ENCODE data around the gene C21orf58. TPM values are rescaled to one million over a fixed set of nuclear protein-coding genes. Genes with fewer than 3 reads are reported as not detected.

The C21orf58 gene
- total RNA-seq, 2 experiments from 2014 or later, result 27.4 to 33.0 TPM

DNA sequence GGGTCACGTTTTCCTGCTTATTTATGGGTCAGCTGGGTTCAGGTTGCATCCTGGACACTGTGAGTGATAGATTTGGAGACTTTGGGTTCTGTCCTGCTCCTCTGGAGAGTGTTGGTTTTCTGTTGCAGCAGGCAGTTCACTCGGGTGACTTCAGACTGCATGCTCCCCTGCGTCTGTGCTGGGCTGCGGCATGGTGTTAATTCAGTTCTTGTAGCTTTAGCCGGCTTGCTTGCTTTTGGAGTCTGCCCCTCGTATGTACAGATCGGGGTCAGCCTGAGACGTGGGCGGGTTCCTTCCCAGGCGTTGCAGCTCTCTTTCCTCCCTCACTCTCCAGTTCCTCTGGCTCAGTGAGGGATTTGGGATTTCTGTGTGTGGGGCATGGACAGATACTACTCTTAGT, 38.3 kb upstream of the C21orf58 start:
- DNase-seq (no peak), ATAC-seq (no peak)
- CTCF ChIA-PET, result no interaction called here
- H3K36me3 Mint-ChIP-seq (ENCODE audit: low read depth), result peaks cover 48% of the 10 kb centered on the region
- intact Hi-C loops (cut with DNase I, micrococcal nuclease), result no loop called here
- POLR2A ChIA-PET, result no interaction called here
- no peaks in the 10 kb centered on the region for H3K9me3 Mint-ChIP-seq (ENCODE audit: low read depth)
- no peaks in the 10 kb centered on the region for H3K27me3 Mint-ChIP-seq
- H3K27ac Mint-ChIP-seq, result no peak overlapping the region
- no peak overlapping the region for H3K4me3 Mint-ChIP-seq
- H3K4me1 Mint-ChIP-seq, result peaks cover 4% of the 10 kb centered on the region

DNA sequence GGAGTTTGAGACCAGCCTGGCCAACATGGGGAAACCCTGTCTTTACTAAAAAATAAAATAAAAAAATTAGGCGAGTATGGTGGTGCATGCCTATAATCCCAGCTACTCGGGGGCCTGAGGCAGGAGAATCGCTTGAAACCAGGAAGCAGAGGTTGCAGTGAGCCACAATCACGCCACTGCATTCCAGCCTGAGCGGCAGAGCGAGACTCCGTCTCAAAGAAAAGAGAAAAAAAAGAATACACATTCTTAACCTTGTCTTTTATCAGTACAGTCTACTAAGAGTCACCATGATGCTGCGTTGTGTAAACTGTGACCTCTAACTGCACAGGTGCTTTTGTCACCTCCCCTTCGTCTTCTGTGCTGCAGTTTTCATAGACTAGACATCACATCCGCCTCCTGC, 37.5 kb upstream of the C21orf58 start:
- Mint-ChIP-seq H3K27ac (no peak overlapping the region), H3K9me3 (ENCODE audit: low read depth) (no peaks in the 10 kb centered on the region), H3K36me3 (ENCODE audit: low read depth) (peaks cover 41% of the 10 kb centered on the region), H3K27me3 (no peaks in the 10 kb centered on the region), H3K4me1 (peaks cover 4% of the 10 kb centered on the region), H3K4me3 (no peak overlapping the region)
- ChIA-PET CTCF (no interaction called here), POLR2A (no interaction called here)
- ATAC-seq (no peak), DNase-seq (no peak)
- intact Hi-C loops (cut with DNase I, micrococcal nuclease), result no loop called here

DNA sequence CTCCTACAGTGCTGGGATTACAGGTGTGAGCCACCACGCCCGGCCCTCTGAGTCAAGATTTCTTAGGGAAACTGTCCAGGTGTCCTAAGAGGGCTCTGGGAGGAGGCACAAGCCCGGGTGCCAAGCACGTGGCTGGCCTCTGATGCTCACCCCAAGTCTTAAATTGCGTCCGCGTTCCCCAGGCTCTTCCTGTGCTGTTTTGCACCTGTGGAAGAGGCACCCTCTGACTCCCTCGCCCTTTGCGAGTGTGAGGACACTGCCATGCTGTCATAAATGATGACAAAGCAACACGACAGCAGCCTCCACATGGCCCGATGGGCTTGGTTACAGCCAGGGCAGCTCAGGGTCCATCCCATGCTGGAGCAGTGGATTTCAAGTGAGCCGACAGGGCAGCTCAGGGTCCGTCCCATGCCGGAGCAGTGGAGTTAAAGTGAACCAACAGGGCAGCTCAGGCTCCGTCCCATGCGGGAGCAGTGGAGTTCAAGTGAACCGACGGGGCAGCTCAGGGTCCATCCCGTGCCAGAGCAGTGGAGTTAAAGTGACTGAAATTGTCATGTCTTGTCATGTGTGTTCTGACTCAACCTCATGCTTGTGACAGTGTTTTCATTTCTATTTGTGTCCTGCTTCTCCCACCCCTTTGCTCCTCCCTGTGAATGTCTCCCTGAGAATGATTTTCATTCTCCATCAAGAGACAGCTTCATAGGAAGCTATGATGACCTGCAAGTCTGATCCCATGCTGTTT, 34.2 kb upstream of the C21orf58 start:
- H3K4me1 Mint-ChIP-seq, result peaks cover 4% of the 10 kb centered on the region
- POLR2A ChIA-PET, result no interaction called here
- H3K27ac Mint-ChIP-seq, result no peak overlapping the region
- H3K36me3 Mint-ChIP-seq (ENCODE audit: low read depth), result peaks cover 46% of the 10 kb centered on the region
- intact Hi-C loops (cut with DNase I, micrococcal nuclease), result no loop called here
- H3K27me3 Mint-ChIP-seq, result no peaks in the 10 kb centered on the region
- DNase-seq, result no peak
- no peak for ATAC-seq
- no peak overlapping the region for H3K4me3 Mint-ChIP-seq
- CTCF ChIA-PET, result no interaction called here
- no peaks in the 10 kb centered on the region for H3K9me3 Mint-ChIP-seq (ENCODE audit: low read depth)

DNA sequence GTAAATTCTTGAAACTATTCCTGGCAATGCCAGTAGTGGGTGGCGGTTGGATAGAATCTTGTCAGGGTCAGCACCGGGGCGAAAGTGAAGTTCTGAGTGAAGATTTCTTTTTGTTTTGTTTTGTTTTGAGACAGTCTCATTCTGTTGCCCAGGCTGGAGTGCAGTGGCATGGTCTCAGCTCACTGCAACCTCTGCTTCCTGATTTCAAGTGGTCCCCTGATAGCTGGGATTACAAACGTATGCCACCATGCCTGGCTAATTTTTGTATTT, 33.6 kb upstream of the C21orf58 start:
- CTCF ChIA-PET, result interaction anchor here (0.7 kb wide), 1 partner anchor 40 kb away, joined by 3 read pairs; no protein-coding TSS in a partner anchor
- Mint-ChIP-seq H3K27me3 (no peaks in the 10 kb centered on the region), H3K9me3 (ENCODE audit: low read depth) (no peaks in the 10 kb centered on the region), H3K36me3 (ENCODE audit: low read depth) (peaks cover 46% of the 10 kb centered on the region), H3K4me3 (no peak overlapping the region), H3K27ac (no peak overlapping the region), H3K4me1 (peaks cover 4% of the 10 kb centered on the region)
- no peak for DNase-seq
- no peak for ATAC-seq
- intact Hi-C loops (cut with DNase I, micrococcal nuclease), result no loop called here
- POLR2A ChIA-PET, result no interaction called here

DNA sequence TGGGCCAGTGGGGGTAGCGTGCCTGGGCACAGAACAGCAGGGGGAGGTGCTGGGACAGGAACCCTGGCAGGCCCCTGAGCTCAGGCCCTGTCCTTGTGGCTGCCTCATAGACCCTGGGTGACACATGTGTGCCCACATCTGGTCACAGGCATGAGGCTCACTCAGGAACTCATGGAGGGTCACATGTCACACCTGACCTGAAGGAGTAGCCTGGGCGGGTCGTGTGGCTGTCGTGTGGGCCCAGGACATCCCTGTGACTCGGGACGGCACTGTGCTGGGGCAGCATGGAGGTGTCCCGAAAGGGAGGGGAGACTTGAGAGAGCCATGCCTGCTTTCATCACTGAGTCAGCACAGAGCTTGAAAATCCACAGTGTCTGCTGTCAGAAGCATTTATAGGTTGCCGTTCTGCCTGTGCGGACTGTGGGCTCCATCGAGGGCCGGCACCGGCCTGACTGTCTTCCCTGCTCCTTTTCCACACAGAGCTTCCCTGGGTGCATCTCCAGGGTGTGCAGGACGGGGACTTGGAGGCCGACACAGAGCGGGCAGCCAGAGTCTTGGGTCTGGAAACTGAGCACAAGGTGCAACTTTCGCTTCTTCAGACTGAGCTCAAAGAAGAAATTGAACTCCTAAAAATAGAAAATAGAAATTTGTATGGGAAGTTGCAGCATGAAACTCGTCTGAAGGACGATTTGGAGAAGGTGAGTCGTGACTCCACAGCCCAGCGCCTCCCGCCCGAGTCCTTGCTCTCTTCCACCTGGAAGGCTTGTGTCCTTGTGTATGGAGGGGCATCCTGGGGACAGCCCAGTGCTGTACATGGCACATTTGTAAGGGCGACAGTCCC, 33.0 kb upstream of the C21orf58 start:
- H3K4me3 Mint-ChIP-seq, result no peak overlapping the region
- H3K36me3 Mint-ChIP-seq (ENCODE audit: low read depth), result peaks cover 42% of the 10 kb centered on the region
- H3K9me3 Mint-ChIP-seq (ENCODE audit: low read depth), result no peaks in the 10 kb centered on the region
- DNase-seq (no peak), ATAC-seq (no peak)
- intact Hi-C loops (cut with DNase I, micrococcal nuclease), result no loop called here
- no peaks in the 10 kb centered on the region for H3K4me1 Mint-ChIP-seq
- POLR2A ChIA-PET, result no interaction called here
- H3K27me3 Mint-ChIP-seq, result no peaks in the 10 kb centered on the region
- no peak overlapping the region for H3K27ac Mint-ChIP-seq
- CTCF ChIA-PET, result interaction anchor here (0.7 kb wide), 1 partner anchor 39 kb away, joined by 3 read pairs; no protein-coding TSS in a partner anchor

DNA sequence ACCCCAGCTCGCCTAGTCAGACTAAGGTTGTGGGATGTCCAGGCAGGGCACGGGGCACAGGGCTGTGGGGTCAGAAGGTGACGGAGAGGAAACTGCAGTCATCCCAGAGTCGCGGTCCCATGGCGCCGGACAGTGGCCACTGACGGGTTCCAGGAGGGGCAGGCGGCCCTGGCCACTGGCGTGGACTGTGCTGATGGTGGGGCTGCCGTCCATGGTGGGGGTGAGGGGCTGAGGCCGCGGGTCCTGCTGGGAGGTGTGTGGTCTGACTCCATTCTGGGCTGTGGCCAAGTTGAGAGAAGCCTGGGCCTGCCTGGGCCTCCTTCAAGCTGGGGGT, 32.3 kb upstream of the C21orf58 start:
- intact Hi-C loops (cut with DNase I, micrococcal nuclease), result no loop called here
- Mint-ChIP-seq H3K4me1 (no peaks in the 10 kb centered on the region), H3K27me3 (no peaks in the 10 kb centered on the region), H3K9me3 (ENCODE audit: low read depth) (no peaks in the 10 kb centered on the region), H3K36me3 (ENCODE audit: low read depth) (peaks cover 41% of the 10 kb centered on the region), H3K27ac (no peak overlapping the region), H3K4me3 (no peak overlapping the region)
- CTCF ChIA-PET, result no interaction called here
- no peak for ATAC-seq
- DNase-seq, result no peak
- POLR2A ChIA-PET, result no interaction called here

DNA sequence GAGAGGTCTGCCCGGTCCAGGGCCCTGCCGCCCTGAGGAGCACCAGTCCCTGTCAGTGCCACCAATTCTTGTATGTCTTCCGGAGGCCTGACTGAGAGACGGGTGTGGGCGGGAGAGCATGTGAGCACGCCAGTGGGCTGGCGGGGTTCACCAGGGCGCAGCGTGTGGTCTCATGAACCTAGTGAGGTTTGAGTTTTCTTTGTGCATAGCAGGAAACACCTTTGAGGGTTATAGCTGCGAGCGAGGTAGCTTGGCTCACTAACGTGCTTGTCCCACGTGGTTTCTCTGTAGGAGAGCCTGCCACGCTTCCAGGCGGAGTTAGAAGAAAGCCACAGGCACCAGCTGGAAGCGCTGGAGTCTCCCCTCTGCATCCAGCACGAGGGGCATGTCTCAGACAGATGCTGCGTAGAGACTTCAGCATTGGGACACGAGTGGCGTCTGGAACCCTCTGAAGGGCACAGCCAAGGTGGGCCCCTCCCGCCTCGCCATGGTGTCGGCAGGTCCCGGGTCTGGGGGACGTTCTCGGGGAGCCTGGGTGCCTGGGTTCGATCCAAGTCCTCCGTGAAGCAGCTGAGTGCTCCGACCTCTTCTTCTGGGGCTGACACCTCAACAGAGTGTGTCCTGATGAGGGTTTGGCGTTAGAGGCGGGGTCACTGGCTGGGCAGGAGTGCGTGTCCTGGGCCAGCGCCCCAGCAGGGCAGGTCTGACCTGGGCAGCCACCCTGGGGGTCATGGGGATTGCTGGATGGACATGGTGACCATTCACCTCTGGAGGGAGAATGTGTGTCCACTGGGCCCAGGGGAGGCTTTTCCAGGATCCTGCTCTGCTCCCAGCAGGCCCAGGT, 31.7 kb upstream of the C21orf58 start:
- ATAC-seq (no peak), DNase-seq (no peak)
- no peaks in the 10 kb centered on the region for H3K27me3 Mint-ChIP-seq
- no peak overlapping the region for H3K27ac Mint-ChIP-seq
- ChIA-PET CTCF (no interaction called here), POLR2A (no interaction called here)
- no peaks in the 10 kb centered on the region for H3K9me3 Mint-ChIP-seq (ENCODE audit: low read depth)
- H3K4me3 Mint-ChIP-seq, result no peak overlapping the region
- intact Hi-C loops (cut with DNase I, micrococcal nuclease), result no loop called here
- peaks cover 41% of the 10 kb centered on the region for H3K36me3 Mint-ChIP-seq (ENCODE audit: low read depth)
- no peaks in the 10 kb centered on the region for H3K4me1 Mint-ChIP-seq

DNA sequence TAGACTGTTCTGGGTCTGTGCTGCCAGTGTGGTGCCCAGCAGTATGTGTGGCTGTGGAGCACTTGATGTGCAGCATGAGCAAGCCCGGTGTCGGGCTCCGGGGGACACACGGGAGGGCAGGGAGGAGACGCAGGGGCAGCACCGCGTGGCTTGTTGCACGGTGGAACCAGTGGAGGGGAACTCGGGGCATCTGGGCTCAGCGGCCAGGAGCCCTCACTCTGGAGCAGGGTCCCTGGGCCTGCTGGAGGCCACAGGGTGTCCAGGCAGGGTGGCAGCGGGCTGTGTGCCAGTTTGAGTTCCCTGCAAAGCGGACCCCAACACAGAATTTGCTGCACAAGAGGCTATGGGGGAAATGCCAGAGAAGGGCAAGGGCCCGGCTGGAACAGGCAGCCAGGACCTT, 30.8 kb upstream of the C21orf58 start:
- Mint-ChIP-seq H3K27me3 (no peaks in the 10 kb centered on the region), H3K4me3 (no peak overlapping the region), H3K27ac (no peak overlapping the region), H3K4me1 (no peaks in the 10 kb centered on the region), H3K9me3 (ENCODE audit: low read depth) (no peaks in the 10 kb centered on the region), H3K36me3 (ENCODE audit: low read depth) (peaks cover 43% of the 10 kb centered on the region)
- no peak for ATAC-seq
- POLR2A ChIA-PET, result no interaction called here
- intact Hi-C loops (cut with DNase I, micrococcal nuclease), result no loop called here
- CTCF ChIA-PET, result interaction anchor here (0.5 kb wide), 1 partner anchor 54 kb away, joined by 3 read pairs; no protein-coding TSS in a partner anchor
- no peak for DNase-seq

DNA sequence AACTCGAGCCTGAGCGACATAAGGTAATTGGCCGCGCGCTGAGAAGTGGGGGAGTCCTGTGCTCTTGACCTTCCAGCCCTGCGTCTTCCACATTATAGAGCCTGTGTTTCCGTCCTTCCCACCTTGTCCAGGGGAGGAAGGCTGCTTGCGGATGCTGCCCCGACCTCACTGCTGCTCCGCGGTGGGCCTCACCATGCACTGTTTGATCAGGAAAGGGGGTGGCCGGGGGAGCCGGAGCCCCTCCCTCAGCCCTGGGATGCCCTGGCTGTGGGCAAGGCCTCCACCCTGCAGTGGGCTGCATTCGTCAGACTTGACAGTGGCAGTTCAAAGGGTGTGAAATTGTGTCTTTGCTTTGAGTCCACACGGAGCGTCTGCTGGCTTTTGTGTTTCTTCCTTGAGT, 30.4 kb upstream of the C21orf58 start:
- ChIA-PET CTCF (no interaction called here), POLR2A (no interaction called here)
- DNase-seq (no peak), ATAC-seq (no peak)
- intact Hi-C loops (cut with DNase I, micrococcal nuclease), result no loop called here
- Mint-ChIP-seq H3K27me3 (no peaks in the 10 kb centered on the region), H3K27ac (no peak overlapping the region), H3K4me1 (no peaks in the 10 kb centered on the region), H3K4me3 (no peak overlapping the region), H3K9me3 (ENCODE audit: low read depth) (no peaks in the 10 kb centered on the region), H3K36me3 (ENCODE audit: low read depth) (peaks cover 45% of the 10 kb centered on the region)

DNA sequence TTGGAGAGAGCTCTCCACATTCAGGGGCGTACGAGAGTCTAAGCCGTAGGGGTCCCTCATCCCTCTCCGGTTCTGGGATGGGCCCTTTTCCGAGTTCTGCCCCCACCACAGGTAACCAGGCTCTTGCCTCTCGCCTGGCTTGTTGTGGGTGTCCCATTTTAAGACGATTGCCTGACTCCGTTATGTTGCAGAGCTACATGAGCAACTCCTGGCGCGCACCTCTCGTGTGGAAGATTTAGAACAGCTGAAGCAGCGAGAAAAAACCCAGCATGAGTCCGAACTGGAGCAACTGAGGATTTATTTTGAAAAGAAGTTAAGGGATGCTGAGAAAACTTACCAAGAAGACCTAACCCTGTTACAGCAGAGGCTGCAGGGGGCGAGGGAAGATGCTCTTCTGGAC, 29.2 kb upstream of the C21orf58 start:
- no peaks in the 10 kb centered on the region for H3K9me3 Mint-ChIP-seq (ENCODE audit: low read depth)
- intact Hi-C loops (cut with DNase I, micrococcal nuclease), result no loop called here
- DNase-seq (no peak), ATAC-seq (no peak)
- H3K27me3 Mint-ChIP-seq, result no peaks in the 10 kb centered on the region
- H3K4me1 Mint-ChIP-seq, result no peaks in the 10 kb centered on the region
- ChIA-PET POLR2A (no interaction called here), CTCF (no interaction called here)
- H3K4me3 Mint-ChIP-seq, result no peak overlapping the region
- H3K36me3 Mint-ChIP-seq (ENCODE audit: low read depth), result peaks cover 44% of the 10 kb centered on the region
- no peak overlapping the region for H3K27ac Mint-ChIP-seq

DNA sequence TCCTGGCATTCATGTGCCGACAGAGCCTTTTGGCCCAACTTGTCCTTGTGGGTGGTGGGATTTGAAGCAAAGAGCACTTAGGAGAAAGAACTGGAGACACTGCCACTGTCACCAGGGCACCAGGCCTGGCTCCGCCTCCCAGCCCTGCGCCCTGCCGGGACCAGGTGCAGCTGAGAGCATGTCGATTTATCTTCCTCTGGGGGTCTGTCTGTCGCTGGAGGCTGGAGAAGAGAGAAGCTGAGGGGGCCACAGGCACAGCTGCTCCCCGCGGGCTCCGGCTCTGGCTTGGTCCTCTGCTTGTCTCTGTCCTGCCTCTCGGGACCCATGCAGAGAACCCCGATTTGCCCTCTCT, 28.5 kb upstream of the C21orf58 start:
- H3K27me3 Mint-ChIP-seq, result no peaks in the 10 kb centered on the region
- peaks cover 43% of the 10 kb centered on the region for H3K36me3 Mint-ChIP-seq (ENCODE audit: low read depth)
- no peaks in the 10 kb centered on the region for H3K4me1 Mint-ChIP-seq
- H3K27ac Mint-ChIP-seq, result no peak overlapping the region
- CTCF ChIA-PET, result no interaction called here
- ATAC-seq (no peak), DNase-seq (no peak)
- H3K4me3 Mint-ChIP-seq, result no peak overlapping the region
- POLR2A ChIA-PET, result no interaction called here
- intact Hi-C loops (cut with DNase I, micrococcal nuclease), result no loop called here
- no peaks in the 10 kb centered on the region for H3K9me3 Mint-ChIP-seq (ENCODE audit: low read depth)

Measured in activated CD4-positive, alpha-beta T cell treated with anti-CD3 and anti-CD28 coated beads for 36 hours (primary cell).